Activated CD4-positive, alpha-beta T cell treated with anti-CD3 and anti-CD28 coated beads, Interleukin-2, amount 50 U/mL, for 4 hours (primary cell): ENCODE results near the gene NT5DC3.

Experiments used
- DNase-seq, 2 experiments: peaks; one replicate each; pipeline ENCODE4 v3.0.0-alpha.2; 2020

NT5DC3 gene

DNA sequence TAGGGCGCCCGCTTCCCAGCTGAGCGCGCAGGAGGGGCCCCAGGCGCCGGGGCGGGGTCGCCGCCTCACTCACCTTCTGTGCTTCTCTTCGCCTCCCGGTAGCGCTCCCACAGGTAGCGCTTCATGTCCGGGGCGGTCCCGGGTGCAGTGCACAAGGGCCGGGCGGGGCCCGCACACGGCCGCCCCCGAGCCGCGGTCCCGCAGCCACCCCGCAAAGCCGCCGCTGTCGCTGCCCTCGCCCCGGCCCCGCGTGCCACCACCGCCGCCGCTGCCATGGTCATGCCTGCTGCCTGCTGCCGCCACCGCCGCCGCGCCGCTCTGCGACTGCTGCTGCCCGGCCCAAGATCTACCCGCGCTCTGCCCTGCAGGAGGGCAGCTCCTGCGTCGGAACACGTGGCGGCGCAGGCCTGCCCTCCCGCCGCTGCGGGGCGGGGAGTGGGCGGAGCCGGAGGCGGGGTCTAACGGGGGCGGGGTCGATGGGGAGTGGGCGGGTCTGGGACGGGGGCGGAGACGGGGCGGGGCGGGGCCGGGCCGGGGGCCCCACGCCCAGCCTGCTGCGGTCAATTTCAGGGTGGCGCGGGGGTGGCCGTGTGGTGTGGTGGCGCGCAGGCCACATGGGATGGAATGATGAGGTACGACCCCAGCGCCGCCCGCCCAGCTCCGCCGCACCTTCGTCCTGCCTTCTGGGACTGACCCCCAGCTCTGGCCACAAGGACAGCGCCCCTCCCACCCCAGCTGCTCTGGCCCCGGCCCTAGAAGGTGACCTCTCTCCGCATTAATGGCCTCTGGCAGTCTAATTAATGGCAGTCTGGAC, at the start of gene NT5DC3:
Gene NT5DC3, minus strand, starts transcription at position 359 of the 814 bp plus-strand sequence. Its CDS starts 78 bp downstream, at position 281.
- DNase-seq, result peak; percentile 76 to 77

DNA sequence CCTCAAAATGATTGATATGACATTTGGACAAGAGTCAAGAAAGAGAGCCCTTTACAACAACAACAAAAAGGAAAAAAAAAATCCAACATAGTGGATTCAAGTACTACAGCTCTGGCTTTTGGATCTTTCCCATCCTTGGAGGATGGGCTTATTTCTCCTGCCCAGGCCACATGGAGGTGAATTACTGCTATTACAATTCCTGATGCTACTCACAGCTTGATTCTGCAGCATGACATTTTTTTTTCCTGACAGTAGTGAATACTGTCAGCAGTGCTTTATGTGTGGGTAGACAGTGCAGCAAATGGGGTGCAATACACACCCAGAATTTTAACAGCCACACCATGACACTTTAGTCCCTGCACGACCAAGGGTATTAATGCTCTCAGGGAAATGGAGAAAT, 46.7 kb upstream of the NT5DC3 start:
- no peak for DNase-seq

DNA sequence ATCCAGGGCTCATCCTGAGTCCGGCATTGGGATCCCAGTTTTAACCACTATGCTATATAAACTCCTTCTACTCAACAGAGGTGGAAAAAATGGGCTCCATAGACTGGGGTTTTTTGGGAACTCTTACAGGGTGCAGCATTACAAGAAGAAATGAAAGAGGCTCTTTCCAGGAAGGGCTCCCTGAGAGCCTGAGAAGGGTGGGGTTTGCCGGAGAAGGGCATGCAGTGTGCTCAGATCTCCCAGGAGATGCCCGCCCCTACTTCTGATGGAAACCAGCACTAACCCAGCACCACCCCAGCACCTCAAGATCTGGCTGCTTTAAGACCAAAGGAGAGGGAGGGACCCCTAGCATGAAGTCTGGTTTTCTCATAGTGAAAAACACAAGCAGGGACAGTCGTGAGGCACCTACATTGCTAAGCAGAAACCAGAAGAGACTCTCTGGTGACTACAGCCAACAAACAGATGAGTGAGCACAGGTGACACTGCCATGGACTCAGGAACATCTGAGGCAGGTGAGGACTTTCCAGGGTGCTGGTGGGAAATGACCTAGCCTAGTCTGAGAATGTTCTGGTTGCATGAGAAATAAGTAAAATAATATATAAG, 45.3 kb upstream of the NT5DC3 start:
- no peak for DNase-seq

DNA sequence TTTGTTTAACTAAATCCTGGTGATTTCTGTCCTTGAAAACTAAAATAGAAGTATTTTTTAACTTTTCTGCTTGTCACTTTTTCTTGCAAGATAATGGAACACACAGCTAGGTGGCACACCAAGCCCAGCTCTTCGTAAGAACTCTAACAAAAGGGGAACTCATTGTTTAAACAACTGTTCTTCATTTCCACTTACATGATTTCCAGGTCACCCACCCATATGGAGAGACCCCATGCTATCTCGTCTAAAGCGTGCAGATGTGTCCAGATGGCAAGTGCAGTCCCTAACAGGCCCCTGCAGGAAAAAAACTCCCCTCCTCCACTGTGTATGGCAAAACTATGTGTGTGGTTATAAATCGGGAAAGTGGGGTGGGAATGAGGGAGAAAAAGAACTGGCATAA, 43.3 kb upstream of the NT5DC3 start:
- DNase-seq, result peak; percentile 29 to 30

DNA sequence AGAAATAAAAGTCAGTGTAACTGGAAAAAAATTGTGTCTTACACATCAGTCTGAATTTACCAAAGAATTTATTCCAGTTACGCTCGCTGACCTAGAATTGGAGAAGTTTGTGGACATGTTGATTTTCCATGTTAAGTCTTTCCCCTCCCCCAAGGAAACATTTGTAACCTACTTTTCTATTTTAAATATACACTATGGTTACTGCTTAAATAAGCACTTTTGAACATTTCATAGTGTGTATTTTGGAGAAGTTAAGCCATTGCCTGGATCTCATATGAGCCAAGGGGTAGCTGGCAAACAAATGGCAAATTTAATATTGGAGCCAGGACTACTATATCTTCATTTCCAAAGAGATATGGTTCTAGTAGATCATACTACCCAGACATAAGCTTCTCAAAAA, 42.9 kb upstream of the NT5DC3 start:
- no peak for DNase-seq

DNA sequence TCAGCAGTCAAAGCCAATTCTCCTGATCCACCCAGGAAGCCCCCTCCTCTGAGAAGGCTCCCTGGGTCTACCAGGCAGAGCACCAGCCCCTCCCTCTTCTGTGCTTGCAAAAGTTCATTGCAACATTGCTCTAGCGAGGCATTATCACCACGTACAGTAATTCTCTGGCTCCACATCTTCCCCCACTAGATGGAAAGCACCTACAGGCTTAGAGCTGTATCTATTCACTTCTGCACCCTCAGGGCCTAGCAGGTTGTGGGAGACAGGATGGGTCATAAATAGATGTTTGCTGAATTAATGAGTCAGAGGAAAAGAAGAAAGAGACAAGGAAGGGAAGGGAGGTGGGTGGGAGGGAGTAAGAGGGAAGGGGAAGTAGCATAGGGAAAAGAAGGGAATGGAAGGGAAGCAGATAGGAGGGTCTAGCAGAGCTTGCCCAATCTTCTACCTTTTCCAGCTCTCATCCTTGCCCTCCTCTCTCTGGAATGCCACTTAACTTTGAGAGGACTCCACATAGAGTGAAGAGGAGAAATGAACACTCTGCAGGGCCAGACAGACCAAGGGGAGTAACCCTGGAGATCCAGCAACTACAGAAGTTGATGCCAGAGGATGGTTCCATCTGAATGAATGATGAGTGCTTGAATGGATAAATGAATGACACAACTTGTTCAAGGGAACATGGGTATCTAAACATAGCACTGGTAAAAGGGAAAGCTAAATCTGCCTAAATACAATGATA, 42.0 kb upstream of the NT5DC3 start:
- DNase-seq, result no peak

DNA sequence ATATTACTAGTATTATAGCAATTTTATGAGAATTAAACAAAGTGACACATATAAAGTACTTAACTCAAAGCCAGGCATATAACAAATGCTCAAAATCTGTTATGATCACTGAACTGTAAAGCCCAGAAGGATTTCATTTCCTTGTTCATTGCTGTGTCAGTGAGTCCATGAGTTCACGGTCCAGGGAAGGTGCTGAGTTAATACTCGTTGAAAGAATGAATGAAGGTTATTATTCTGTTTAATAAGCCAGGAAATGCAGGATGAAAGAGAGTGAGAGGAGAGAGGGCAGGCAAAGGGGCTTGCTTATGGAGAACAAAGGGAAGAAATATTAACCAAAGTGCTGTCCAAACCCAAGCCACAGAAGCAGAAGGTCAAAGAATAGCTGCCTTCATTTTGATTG, 40.2 kb upstream of the NT5DC3 start:
- DNase-seq, result no peak

DNA sequence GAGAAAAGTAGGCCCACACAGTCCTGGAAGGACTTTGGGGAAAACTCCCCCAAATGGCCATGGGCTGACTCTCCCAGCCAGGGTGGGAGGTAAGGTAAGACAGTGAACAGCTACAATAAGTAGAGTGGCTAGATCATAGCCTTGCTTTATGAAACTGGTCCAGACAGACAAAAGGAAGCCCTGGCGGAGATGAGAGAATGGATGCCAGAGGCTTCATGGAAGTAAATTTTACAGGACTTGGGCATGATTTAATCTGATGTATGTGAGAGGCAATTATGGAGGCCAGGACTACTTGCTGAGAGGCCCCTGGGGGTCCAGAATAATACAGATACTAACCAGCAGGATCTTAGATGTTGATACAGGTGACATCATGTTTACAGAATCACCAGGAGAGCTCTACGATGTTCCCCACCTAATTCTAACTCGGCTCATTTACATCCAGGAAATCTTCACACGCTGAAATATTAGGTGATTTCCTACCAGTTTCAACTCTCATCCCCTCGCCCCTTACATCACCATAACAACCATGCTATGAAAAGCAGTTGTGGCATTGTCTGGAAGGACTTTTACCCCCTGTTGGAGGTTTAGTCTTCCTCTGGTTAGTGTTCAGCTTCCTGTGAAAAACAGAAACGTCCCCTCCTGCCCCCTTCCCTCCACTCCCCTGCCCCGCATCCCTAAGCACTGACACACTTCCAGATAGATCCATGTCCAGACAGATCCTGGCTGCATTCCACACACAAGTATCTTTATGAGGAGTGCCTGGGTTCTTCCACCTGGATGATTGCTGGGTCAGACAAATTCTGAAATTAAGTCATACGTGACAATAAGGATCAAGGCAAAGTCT, 39.5 kb upstream of the NT5DC3 start:
- no peak for DNase-seq

DNA sequence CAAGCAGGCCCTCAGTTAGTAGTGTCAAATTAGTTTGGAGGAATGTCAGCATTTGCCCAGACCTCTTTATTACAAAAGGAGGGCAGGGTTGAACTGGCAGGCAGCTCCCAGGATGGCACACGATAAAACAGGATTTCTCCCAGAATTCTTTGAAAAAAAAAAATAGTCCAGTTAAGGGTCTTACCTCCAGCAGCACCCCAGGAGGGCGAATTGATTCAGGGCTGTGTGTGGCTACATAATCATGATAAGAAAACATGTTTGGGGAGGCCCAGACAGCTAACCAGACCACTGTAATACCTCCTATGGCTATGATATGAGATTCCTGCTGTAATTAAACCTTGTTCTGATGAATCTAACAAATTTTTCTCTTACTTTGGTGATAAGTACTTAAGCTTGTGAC, 38.8 kb upstream of the NT5DC3 start:
- no peak for DNase-seq

DNA sequence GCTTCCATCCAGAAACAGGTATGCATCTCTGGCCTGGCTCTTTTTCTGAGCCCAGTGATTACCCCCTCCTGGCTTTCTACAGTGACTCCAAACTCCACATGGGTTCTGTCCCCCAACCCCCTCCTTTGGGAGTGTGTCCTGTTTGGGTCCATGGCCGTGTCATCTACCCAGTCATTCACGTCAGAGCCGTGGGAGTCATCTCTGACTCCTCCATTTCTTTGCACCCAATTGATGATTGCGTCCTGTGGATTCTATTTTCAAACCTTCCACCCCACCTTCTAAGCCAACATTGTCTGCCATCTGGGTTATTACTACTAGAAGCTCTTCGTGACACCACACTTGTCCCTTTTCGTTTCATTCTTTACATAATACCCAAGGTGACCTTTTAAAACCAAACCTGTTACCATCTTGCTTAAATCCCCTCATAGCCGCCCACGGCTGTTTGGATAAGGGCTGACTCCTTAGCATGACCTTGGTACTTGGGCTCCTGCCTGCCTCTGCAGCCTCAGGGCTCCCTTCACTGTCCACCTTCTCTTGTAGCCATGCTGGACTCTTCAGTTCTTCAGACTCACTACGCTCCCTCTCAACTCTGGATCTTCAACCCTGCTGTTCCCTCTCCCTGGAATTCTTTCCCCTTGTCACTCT, 38.1 kb upstream of the NT5DC3 start:
- DNase-seq, result no peak

DNA sequence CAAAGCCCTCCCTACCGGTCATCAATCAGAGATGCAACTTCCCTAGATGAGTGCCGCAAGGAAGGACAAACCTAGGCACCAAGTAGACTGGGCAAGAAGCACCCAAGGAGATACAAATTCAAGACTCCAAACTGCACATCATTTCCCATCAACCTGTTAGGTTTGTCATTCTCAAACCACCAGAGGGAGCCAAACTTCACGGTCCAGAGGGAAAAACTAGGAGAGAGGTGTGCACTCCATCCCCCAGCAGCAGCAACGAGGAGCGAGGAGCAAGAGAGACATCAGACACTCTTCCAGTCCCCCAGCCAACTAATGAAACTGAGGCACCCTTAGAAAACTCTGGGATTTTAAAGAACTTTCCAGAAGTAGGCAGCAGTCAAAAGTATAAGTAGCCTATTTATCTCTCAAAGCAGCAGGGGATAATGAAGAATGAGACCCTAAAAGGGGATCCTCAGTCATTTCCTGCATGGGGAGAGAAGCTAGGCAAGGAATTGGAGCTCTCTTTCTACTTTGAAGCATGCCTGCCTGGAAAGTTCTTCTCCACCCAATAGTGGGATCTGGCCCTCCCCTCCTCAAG, 37.0 kb upstream of the NT5DC3 start:
- DNase-seq, result peak; percentile 35 to 41

DNA sequence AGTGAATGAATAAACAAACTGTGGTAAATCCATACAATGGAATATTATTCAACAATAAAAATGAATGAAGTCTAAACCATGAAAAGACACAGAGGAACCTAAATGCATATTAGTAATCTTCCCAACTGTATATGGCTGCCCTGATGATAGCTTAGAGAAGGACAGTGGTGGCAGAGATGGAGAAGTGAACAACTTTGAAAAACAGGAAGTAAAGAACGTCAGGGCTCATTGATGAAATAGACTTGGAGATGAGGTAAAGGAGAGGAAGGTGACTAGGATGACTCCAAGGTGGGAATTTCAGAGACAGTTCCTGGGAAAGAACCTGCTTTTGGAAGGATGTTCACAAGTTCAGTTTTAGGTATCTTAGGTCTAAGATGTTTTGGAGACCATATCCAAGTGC, 36.3 kb upstream of the NT5DC3 start:
- DNase-seq, result no peak

DNA sequence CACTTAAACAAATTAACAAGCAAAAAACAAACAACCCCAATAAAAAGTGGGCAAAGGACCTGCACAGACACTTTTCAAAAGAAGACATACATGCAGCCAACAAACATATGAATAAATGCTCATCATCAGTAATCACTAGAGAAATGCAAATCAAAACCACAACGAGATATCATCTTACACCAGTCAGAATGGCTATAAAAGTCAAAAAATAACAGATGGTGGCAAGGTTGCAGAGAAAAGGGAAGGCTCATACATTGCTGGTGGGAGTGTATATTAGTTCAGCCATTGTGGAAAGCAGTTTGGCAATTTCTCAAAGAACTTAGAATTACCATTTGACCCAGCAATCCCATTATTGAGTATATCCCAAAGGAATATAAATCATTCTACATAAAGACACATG, 34.6 kb upstream of the NT5DC3 start:
- no peak for DNase-seq

DNA sequence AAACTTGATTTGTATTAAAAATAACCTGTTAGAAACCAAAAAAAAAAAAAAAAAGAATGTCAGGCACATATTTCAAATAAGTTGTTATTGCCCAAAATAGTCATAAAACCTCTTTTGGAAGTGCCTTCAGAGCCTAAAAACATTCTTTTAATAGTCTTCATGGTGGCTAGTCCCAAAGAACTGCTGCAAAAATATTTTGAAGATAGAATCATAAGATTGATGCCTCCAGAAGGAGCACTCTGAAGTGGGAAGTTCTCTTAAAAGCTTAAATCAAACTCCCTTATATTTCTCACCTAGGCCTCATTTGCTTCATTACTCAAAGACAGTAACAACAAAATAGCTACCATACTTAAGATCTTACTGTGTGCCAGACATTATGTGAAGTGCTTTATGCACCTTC, 27.2 kb upstream of the NT5DC3 start:
- DNase-seq, result no peak

DNA sequence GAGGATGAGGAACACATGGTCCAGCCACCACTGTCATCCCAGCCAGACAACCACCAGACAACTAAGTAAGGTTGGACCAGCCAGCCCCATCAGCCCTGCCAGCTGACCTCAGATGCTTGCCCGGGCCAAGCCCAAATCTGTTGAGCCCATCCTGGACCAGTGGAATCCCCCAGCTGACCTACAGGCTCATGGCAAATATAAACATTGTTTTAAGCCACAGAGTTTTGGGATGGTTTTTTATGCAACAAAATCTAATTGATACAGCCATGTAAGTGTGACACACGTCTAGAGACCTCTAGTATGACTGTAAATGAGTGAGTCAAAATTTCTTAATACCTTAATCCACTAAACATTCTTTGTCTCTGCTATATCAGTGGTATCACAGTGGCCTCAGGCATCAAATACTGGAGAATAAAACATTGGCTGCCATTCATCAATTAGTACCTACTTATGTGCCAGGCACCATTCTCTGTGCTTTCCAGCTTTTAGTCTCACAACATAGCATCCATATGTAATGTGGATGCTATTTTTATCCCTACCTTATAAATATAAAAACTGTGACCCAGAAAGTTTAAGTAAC, 24.2 kb upstream of the NT5DC3 start:
- no peak for DNase-seq

DNA sequence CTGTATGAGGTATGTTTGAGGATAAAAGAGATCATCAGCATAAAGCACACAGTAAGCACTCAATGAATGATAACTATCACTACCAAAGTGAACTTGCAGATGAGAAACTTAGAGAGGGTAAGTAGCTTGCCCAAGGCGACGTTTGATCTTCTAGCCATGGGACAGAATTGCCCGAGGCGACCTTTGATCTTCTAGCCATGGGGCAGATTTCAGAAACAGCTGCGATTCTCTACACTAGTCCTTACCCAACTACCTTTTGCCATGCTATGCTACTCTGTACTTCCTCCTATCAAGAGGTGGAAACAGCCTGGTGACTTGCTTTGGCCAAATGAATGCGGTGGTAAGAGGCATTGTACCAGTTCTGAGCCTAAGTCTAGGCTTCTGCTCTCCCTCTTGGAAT, 23.7 kb upstream of the NT5DC3 start:
- DNase-seq, result no peak

DNA sequence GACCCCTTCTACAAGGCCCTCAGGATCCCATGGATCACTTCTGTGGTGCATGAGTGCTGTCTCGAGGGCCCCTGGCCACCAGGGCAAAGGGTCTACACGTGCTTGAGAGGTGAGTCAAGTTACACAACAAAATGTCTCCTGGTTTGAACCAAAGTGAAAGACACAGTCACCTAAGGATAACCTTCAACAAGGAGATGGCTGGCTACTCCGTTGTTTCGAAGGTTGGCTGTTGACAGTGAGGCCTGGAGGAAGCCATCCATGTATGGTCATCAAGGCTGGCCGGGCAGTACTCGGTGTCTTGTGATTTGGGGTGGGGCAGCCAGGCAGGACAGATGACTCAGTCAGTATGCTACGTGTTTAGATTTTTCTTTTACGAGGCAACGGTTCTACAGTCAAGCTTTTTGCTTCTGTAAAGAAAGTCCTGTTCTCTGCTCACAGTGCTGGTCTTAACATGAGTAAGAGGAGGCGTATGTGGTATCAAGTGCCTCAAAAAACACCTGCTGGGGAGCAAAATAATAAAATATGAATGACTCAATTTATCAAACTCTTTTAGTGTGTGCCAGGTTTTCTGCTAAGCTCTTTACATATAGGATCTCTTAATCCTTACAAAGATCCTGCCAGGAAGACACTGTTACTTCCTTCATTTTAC, 18.0 kb upstream of the NT5DC3 start:
- DNase-seq, result no peak

DNA sequence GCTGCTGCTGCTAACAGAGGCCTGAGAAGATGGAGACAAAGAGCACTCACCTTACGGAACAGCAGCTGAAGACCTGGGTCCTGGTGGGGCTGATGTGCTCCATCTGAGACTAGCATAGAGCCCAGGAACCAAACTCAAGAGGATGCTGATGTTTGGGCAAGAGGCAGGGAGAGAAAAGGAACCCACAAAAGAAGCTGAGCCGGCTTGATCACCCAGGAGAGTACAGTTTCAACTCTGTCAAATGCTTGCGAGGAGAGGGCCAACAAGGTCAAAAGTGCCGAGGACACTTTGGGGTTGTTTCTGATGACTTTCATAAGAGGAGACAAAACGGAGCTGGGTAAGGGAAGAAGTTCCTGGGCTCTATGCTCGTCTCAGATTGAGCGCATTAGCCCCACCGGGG, 17.3 kb upstream of the NT5DC3 start:
- no peak for DNase-seq

DNA sequence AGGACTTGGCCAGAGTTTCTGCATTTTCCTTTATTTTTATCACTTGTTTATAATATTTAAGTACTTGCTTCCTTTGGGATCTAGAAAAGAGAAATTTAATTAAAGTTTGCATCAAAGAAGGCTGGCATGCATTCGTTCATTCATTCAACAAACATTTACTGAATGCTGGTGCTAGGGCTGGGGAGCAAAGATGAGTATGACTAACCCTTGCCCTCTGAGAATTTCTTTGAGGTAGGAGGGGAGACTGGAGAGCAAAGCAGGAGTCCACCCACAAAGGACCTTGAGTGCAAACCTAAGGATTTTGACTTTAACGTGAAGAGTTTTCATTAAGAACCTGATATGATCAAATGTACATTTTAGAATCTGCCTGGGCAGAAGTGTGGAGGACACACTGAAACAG, 16.1 kb upstream of the NT5DC3 start:
- DNase-seq, result no peak

DNA sequence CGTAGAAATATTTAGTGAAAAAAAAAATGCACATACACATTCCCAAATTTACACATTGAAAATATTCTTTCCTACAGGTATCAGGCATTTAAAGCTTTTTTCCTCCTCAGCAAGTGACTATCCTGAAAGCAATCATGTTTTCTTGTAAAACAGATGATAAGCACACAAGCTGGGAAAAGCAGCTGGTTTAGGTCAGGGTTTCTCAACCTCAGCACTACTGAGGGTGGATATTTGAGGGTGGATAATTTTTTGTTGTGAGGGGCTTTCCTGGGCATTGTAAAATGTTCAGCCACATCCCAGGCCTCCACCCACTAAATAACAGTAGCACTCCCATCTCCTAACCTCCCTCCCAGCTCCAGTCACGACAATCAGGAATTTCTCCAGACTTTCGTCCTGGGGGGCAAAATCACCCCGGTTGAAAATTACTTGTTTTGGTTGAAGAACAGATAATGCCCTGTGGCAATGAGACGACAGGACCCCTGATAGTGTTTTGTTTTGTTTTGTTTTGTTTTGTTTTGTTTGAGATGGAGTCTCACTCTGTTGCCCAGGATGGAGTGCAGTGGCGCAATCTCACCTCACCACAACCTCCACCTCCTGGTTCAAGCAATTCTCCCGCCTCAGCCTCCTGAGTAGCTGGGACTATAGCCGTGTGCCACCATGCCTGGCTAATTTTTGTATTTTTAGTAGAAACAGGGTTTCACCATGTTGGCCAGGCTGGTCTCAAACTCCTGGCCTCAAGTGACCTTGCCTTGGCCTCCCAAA, 15.0 kb upstream of the NT5DC3 start:
- no peak for DNase-seq
